IMR-90 (cell line): ENCODE data around the gene CDC34. TPM values are rescaled to one million over a fixed set of nuclear protein-coding genes. Genes with fewer than 3 reads are reported as not detected.

Source experiments
- ATAC-seq: fragments of 200-7000 bp; cut with Tn5 transposase; 2 replicates; pipeline ENCODE4 v1.9.1; 2020; ENCODE audit warnings: low read depth, mild to moderate bottlenecking, moderate library complexity
- BruUV-seq: library from RNA; stranded (reverse); fragments of 400-500 nt; replicated peaks from 2 replicates; lab custom pipeline; 2021; lab: Mats Ljungman, UMichigan
- CTCF ChIA-PET: fragments of 300-600 bp; formaldehyde crosslinking; extraction: SDS; loops from one replicate; lab custom pipeline; 2021; ENCODE audit warnings: antibody characterized with exemption; lab: Yijun Ruan, JAX
- POLR2A ChIA-PET: fragments of 300-600 bp; sonication (Branson Sonifier 250); formaldehyde crosslinking; loops from one replicate; lab custom pipeline; 2022; ENCODE audit warnings: antibody characterized with exemption; ENCODE audit not compliant: unreplicated experiment; lab: Charles Lee
- DNase-seq: peaks from one replicate; pipeline ENCODE4 v3.0.0; 2013
- H2AFZ ChIP-seq: replicated peaks from 2 replicates; pipeline ENCODE3; 2013; ENCODE audit warnings: low read length, mild to moderate bottlenecking; ENCODE audit not compliant: poor library complexity
- H2AK5ac ChIP-seq: 2 replicates; pipeline ENCODE4 v1.6.1; 2013; ENCODE audit warnings: low read depth, low read length, inconsistent platforms
- H2AK9ac ChIP-seq: replicated peaks from 2 replicates; pipeline ENCODE3; 2013; ENCODE audit warnings: mild to moderate bottlenecking, low read depth, low read length, moderate library complexity; ENCODE audit not compliant: poor library complexity
- H2BK120ac ChIP-seq: 2 replicates; pipeline ENCODE4 v1.6.1; 2013; ENCODE audit warnings: low read depth, low read length, inconsistent platforms
- H2BK15ac ChIP-seq: 3 replicates; pipeline ENCODE4 v1.6.1; 2013; ENCODE audit warnings: low read depth, low read length, inconsistent platforms
- H2BK20ac ChIP-seq: 2 replicates; pipeline ENCODE4 v1.6.1; 2013; ENCODE audit warnings: low read depth, mild to moderate bottlenecking, inconsistent platforms, low read length, moderate library complexity
- H2BK5ac ChIP-seq: 2 replicates; pipeline ENCODE4 v1.6.1; 2013; ENCODE audit warnings: mild to moderate bottlenecking, low read depth, low read length, inconsistent platforms; ENCODE audit not compliant: poor library complexity, severe bottlenecking
- H3K14ac ChIP-seq: replicated peaks from 2 replicates; pipeline ENCODE4 v1.6.1; 2013; ENCODE audit warnings: low read depth, low read length, inconsistent platforms
- H3K18ac ChIP-seq: 2 replicates; pipeline ENCODE4 v1.6.1; 2013; ENCODE audit warnings: low read depth, low read length, control low read depth
- H3K23ac ChIP-seq: 2 replicates; pipeline ENCODE4 v1.6.1; 2013; ENCODE audit warnings: low read depth, low read length, inconsistent platforms
- H3K27ac ChIP-seq: 2 replicates; pipeline ENCODE4 v1.5.1; 2013; ENCODE audit warnings: mild to moderate bottlenecking, control low read depth, low read length; ENCODE audit not compliant: insufficient read depth
- H3K27me3 ChIP-seq: 2 replicates; pipeline ENCODE4 v1.6.1; 2013; ENCODE audit warnings: low read length; ENCODE audit not compliant: control insufficient read depth, insufficient read depth
- H3K36me3 ChIP-seq: 2 replicates; pipeline ENCODE4 v1.6.1; 2013; ENCODE audit warnings: low read length, mixed read lengths; ENCODE audit not compliant: control insufficient read depth, insufficient read depth
- H3K4ac ChIP-seq: 2 replicates; pipeline ENCODE4 v1.6.1; 2013; ENCODE audit warnings: low read depth, low read length, inconsistent platforms
- H3K4me1 ChIP-seq: 2 replicates; pipeline ENCODE4 v1.6.1; 2013; ENCODE audit warnings: low read length, mixed read lengths; ENCODE audit not compliant: control insufficient read depth, insufficient read depth
- H3K4me2 ChIP-seq: 2 replicates; pipeline ENCODE4 v1.6.1; 2013; ENCODE audit warnings: low read depth, mild to moderate bottlenecking, control low read depth, low read length, moderate library complexity
- H3K4me3 ChIP-seq: 2 replicates; pipeline ENCODE4 v1.5.1; 2013; ENCODE audit warnings: low read depth, mild to moderate bottlenecking, control low read depth, low read length, moderate library complexity; ENCODE audit not compliant: insufficient read depth
- H3K56ac ChIP-seq: 2 replicates; pipeline ENCODE4 v1.6.1; 2013; ENCODE audit warnings: low read length, inconsistent platforms; ENCODE audit not compliant: insufficient read depth; ENCODE audit errors: extremely low read depth
- H3K79me1 ChIP-seq, 2 experiments: 2 replicates each; pipeline ENCODE4 v1.6.1; 2013; ENCODE audit warnings: low read length in 2 of 2, inconsistent platforms in 1 of 2, low read depth in 1 of 2
- H3K9ac ChIP-seq: 2 replicates; pipeline ENCODE4 v1.6.1; 2013; ENCODE audit warnings: low read depth, low read length, control low read depth
- H3K9me1 ChIP-seq: 2 replicates; pipeline ENCODE4 v1.6.1; 2013; ENCODE audit warnings: low read length, inconsistent platforms; ENCODE audit not compliant: insufficient read depth
- H3K9me3 ChIP-seq: 2 replicates; pipeline ENCODE4 v1.6.1; 2013; ENCODE audit warnings: low read length; ENCODE audit not compliant: control insufficient read depth, insufficient read depth
- H4K20me1 ChIP-seq: 2 replicates; pipeline ENCODE4 v1.6.1; 2013; ENCODE audit warnings: low read length, inconsistent platforms; ENCODE audit not compliant: insufficient read depth
- H4K5ac ChIP-seq: 2 replicates; pipeline ENCODE4 v1.6.1; 2013; ENCODE audit warnings: mild to moderate bottlenecking, low read depth, low read length, control low read depth
- H4K8ac ChIP-seq, 2 experiments: 2 replicates each; pipeline ENCODE4 v1.6.1; 2013; ENCODE audit warnings: low read depth in 2 of 2, low read length in 2 of 2, control low read depth in 1 of 2, inconsistent platforms in 1 of 2
- H4K91ac ChIP-seq: 2 replicates; pipeline ENCODE4 v1.6.1; 2013; ENCODE audit warnings: low read depth, low read length, inconsistent platforms; ENCODE audit not compliant: insufficient read depth
- CEBPB ChIP-seq: IDR thresholded peaks from 2 replicates; pipeline ENCODE4 v1.6.1; 2012; ENCODE audit warnings: low read depth, low read length, improper control_type of control experiment
- CHD1 ChIP-seq: IDR thresholded peaks from 2 replicates; pipeline ENCODE4 v1.6.1; 2012; ENCODE audit warnings: low read depth, low read length, improper control_type of control experiment
- CTCF ChIP-seq: conservative IDR thresholded peaks from 2 replicates; pipeline ENCODE4 v1.5.1; 2012; ENCODE audit warnings: mild to moderate bottlenecking, low read depth, low read length, improper control_type of control experiment
- ELK1 ChIP-seq: fragments of 150-350 bp; IDR thresholded peaks from 2 replicates; pipeline ENCODE4 v1.6.1; 2016; ENCODE audit warnings: low read depth, mild to moderate bottlenecking, low read length, moderate library complexity, borderline replicate concordance
- FOS ChIP-seq: fragments of 150-350 bp; IDR thresholded peaks from 2 replicates; pipeline ENCODE4 v1.6.1; 2016; ENCODE audit warnings: low read depth, low read length
- MAFK ChIP-seq: IDR thresholded peaks from 2 replicates; pipeline ENCODE4 v1.6.1; 2012; ENCODE audit warnings: low read depth, low read length, improper control_type of control experiment
- MAZ ChIP-seq: IDR thresholded peaks from 2 replicates; pipeline ENCODE4 v1.6.1; 2012; ENCODE audit warnings: low read depth, mild to moderate bottlenecking, low read length, improper control_type of control experiment, moderate library complexity, borderline replicate concordance
- MXI1 ChIP-seq: IDR thresholded peaks from 2 replicates; pipeline ENCODE4 v1.6.1; 2012; ENCODE audit warnings: low read depth, mild to moderate bottlenecking, low read length, moderate library complexity, borderline replicate concordance
- NFE2L2 ChIP-seq: fragments of 150-350 bp; IDR thresholded peaks from 2 replicates; pipeline ENCODE4 v1.6.1; 2016; ENCODE audit warnings: low read depth, mild to moderate bottlenecking, low read length
- POLR2A ChIP-seq: IDR thresholded peaks from 2 replicates; pipeline ENCODE4 v1.6.1; 2012; ENCODE audit warnings: mild to moderate bottlenecking, low read depth, low read length
- RAD21 ChIP-seq: IDR thresholded peaks from 2 replicates; pipeline ENCODE4 v1.6.1; 2012; ENCODE audit warnings: low read length, improper control_type of control experiment
- RCOR1 ChIP-seq: IDR thresholded peaks from 2 replicates; pipeline ENCODE4 v1.6.1; 2012; ENCODE audit warnings: mild to moderate bottlenecking, low read length, improper control_type of control experiment; ENCODE audit not compliant: insufficient replicate concordance
- RFX5 ChIP-seq: IDR thresholded peaks from 2 replicates; pipeline ENCODE4 v1.8.0; 2012; ENCODE audit warnings: low read depth, mild to moderate bottlenecking, low read length, moderate library complexity
- SMC3 ChIP-seq: fragments of 150-350 bp; IDR thresholded peaks from 2 replicates; pipeline ENCODE4 v1.6.1; 2016; ENCODE audit warnings: low read depth, mild to moderate bottlenecking, antibody characterized with exemption, low read length, moderate library complexity
- USF2 ChIP-seq: fragments of 150-350 bp; IDR thresholded peaks from 2 replicates; pipeline ENCODE4 v1.6.1; 2017; ENCODE audit warnings: mild to moderate bottlenecking, antibody characterized with exemption, low read length, low read depth
- WGBS, 2 experiments: methylation state at CpG; one replicate each; pipeline versions ENCODE4 v1.1.5 to v1.1.7; 2013; ENCODE audit warnings: missing lambda C conversion rate in 2 of 2; ENCODE audit not compliant: insufficient read length in 1 of 2; ENCODE audit errors: extremely low coverage in 2 of 2; 5-methylcytosine and 5-hydroxymethylcytosine counted together
- dilution Hi-C: fragments of 300-500 bp; cut with HindIII; formaldehyde crosslinking; loops from one replicate; pipeline ENCODE4 v1.14.3; 2018; ENCODE audit warnings: low sequenced_read_pairs; ENCODE audit not compliant: unreplicated experiment
- in situ Hi-C: fragments of 300-500 bp; cut with MboI; formaldehyde crosslinking; loops from 3 replicates; pipeline ENCODE4 v1.14.3; 2019; ENCODE audit warnings: low sequenced_read_pairs, inconsistent platforms, mixed read lengths
- intact Hi-C: fragments of 100-400 bp; cut with micrococcal nuclease; formaldehyde crosslinking; loops from 2 replicates; pipeline ENCODE4 v1.10.0; 2022
- polyA plus RNA-seq, 3 experiments: library from polyadenylated mRNA; depleted of rRNA; stranded (reverse); fragments of >200 nt; gene quantifications; 2 replicates each; pipeline ENCODE4 v1.2.3, GENCODE V29; 2012; ENCODE audit warnings: low replicate concordance in 1 of 3
- total RNA-seq: library from RNA; depleted of rRNA; stranded (reverse); fragments of >200 nt; gene quantifications from 2 replicates; pipeline ENCODE4 v1.2.3, GENCODE V29; 2012

The CDC34 gene
- total and polyA plus RNA-seq, 2 of the 4 experiments (the other 2 are of a cell fraction): 35.7 to 68.9 TPM

GRCh38 chr19:570251-570686, 38.7 kb downstream of the CDC34 start:
- no peak overlapping the region for H2BK120ac ChIP-seq
- in situ Hi-C loops: no loop called here
- no peak overlapping the region for H3K56ac ChIP-seq
- dilution Hi-C loops: no loop called here
- DNase-seq (no peak), ATAC-seq (no peak)
- H2AFZ ChIP-seq: no peak overlapping the region
- H3K9me1 ChIP-seq: 0 out of 2 replicates have a peak, but pooled peaks cover 4% of the 10 kb centered on the region
- 93% methylated on average over 8 of the region's 25 CpGs; no CpG with 5 or more reads in 1 of the 2 experiments for WGBS, 2 experiments
- H4K91ac ChIP-seq: no peak overlapping the region
- peaks cover 0 to 26% of the 10 kb centered on the region in 2 experiments; a peak in 2 of 4 replicates for H3K79me1 ChIP-seq
- no peak overlapping the region for H2BK5ac ChIP-seq
- POLR2A ChIA-PET: no interaction called here
- no peaks in the 10 kb centered on the region for H3K36me3 ChIP-seq
- H2BK20ac ChIP-seq: no peak overlapping the region
- H3K4ac ChIP-seq: no peak overlapping the region
- peaks cover 23% of the 10 kb centered on the region for H4K20me1 ChIP-seq
- no peak overlapping the region for H3K27ac ChIP-seq
- H3K14ac ChIP-seq: no peak overlapping the region
- H3K23ac ChIP-seq: no peak overlapping the region
- no peak overlapping the region for H3K4me2 ChIP-seq
- H4K5ac ChIP-seq: no peak overlapping the region
- H2AK9ac ChIP-seq: no peak overlapping the region
- H3K9me3 ChIP-seq: no peaks in the 10 kb centered on the region
- H3K4me3 ChIP-seq: no peak overlapping the region
- peaks cover 17% of the 10 kb centered on the region for H3K4me1 ChIP-seq
- H3K9ac ChIP-seq: no peak overlapping the region
- no TSS peak for BruUV-seq
- H3K27me3 ChIP-seq: no peaks in the 10 kb centered on the region
- H4K8ac ChIP-seq: no peak overlapping the region
- TF ChIP-seq ELK1 (no peak), CTCF (no peak), RFX5 (no peak), USF2 (no peak), MXI1 (no peak), NFE2L2 (no peak), CEBPB (no peak), FOS (no peak), RAD21 (no peak), SMC3 (no peak), POLR2A (no peak), MAFK (no peak), CHD1 (no peak), MAZ (no peak), RCOR1 (no peak)
- no peak overlapping the region for H2AK5ac ChIP-seq
- H3K18ac ChIP-seq: no peak overlapping the region
- H2BK15ac ChIP-seq: no peak overlapping the region
- intact Hi-C loops: no loop called here
- CTCF ChIA-PET: interaction anchor here (0.7 kb wide), 1 partner anchor 193 kb away, joined by 3 read pairs; no protein-coding TSS in a partner anchor
